GM18873 (cell line): ENCODE results near the gene ANKRD24.
"Not testable (repeated sequence)": the region's sequence is repeated elsewhere in the genome, so short reads cannot be mapped to it uniquely, and the experiment has no call there.

Experiments used
- ATAC-seq: cut with Tn5 transposase; IDR thresholded peaks from one replicate; pipeline ENCODE4 v1.9.1; 2021; ENCODE audit warnings: mild to moderate bottlenecking, moderate library complexity, moderate number of reproducible peaks; ENCODE audit not compliant: unreplicated experiment, low FRiP score

Gene ANKRD24

DNA sequence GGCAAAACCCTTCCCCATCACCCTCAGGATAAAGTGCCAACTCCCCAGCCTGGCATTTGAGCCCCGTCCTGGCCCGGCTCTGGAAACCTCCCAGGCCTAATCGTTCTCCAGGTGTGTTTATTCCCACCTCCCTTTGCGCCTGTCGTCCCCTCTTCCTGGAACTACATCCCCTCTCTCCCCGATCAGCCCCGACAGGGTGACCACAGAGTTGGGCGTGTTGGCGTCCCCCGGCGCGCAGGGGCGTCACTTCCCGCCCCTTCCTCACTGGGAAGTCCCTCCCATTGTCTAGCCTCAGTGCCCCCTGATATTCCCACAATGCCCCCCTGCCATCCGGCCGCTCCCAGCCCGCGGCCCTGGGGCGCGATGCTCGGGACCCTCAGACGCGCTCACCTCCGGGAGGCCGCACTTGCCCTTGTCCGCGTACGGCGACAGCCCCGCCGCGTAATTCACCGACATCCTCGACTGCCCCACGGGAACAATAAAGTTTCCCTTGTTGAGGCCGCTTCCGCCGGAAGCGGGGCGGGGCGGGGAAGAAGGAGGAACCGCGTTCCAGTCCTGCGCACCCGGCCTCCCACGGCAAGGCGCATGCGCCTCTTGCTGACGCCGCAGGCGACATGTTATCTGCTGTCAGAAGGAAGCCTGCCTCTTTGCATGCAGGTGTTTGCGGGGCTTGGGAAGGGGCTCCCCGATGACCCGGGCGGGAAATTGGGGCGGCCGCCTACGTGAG lies at the start of gene ANKRD24, which contains the start of gene SIRT6:
TSS of gene ANKRD24 (plus strand) at position 606 of the 727 bp plus-strand sequence. CDS start 3,737 bp downstream, outside the sequence.
TSS of gene SIRT6 (minus strand) at position 480 of the 727 bp plus-strand sequence. CDS start at position 456, 24 bp downstream.
- peak; percentile 52 for ATAC-seq

DNA sequence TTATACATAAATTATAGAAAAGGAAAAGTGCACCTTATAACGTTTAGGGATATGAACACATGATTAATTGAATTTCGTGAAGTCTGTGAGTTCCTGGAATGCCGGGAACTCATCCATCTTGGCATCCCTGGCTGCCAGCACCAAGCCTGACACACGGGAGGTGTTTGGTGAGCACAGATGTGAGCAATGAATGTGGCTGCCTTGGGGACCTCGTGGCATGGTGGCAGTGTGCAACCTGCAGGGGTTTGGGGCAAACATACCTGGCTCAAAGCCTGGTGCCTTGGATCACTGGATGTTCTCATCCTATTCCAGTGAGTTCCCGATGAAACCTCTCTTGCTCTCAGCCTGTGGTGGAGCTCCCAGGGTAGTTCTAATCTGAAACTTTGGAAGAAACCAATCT lies 48.1 kb upstream of the ANKRD24 start:
- ATAC-seq, result no peak

DNA sequence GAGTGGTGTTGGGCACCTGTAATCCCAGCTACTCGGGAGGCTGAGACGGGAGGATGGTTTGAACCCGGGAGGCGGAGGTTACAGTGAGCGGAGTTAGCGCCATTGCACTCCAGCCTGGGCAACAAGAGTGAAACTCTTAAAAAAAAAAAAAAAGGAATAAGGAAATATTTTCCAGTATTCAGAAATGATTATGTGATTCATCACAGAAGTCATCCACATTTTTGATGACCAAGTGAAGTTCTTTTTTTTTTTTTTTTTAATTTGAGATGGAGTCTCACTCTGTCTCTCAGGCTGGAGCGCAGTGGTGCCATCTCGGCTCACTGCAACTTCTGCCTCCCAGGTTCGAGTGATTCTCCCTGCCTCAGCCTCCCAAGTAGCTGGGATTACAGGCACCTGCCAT lies 47.1 kb upstream of the ANKRD24 start:
- not testable (repeated sequence) for ATAC-seq

DNA sequence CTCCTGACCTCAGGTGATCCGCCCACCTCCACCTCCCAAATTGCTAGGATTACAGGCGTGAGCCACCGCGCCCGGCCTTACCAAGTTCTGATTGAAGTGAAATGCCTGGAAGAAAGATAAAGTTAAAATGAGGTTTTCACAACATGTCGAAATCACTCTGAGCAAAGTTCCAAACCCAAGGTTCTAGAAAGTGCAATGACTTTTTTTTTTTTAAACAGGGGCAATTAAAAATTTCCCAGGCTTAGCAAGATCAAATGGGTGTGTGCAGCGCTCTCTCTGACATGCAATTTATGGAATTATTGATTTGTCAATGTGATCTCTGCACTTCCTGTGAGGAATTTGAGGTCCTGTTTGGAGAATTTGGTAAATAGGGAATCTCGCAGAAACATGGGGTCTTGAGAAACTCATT lies 45.8 kb upstream of the ANKRD24 start:
- ATAC-seq, result no peak

GRCh38 chr19:4138445-4138844 lies 44.0 kb upstream of the ANKRD24 start:
- no peak for ATAC-seq

- ATAC-seq, result no peak
Observed at GRCh38 chr19:4139614-4140236, 42.8 kb upstream of the ANKRD24 start.

DNA sequence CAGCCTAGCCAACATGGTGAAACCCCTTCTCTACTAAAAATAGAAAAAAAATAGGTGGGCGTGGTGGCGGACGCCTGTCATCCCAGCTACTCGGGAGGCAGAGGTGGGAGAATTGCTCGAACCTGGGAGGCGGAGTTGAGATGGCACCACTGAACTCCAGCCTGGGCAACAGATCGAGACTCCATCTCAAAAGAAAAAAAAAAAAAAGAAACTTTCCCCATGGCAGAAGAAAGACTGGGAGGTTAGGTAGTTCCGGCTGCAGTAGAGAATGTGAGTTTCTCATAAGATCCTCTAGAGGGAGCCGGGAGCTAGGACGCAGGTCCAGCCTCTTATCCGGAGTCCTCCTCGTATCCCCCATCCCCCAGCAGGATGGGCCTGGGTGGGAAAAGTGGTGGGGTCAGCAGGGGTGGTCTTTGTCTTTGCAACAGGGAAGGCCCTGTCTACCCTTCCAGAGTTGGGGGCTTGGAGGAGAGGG lies 42.2 kb upstream of the ANKRD24 start:
- no peak for ATAC-seq

- not testable (repeated sequence) for ATAC-seq
Observed at GRCh38 chr19:4142916-4143315, 39.6 kb upstream of the ANKRD24 start.

- ATAC-seq, result no peak
Observed at GRCh38 chr19:4144666-4145249, 37.7 kb upstream of the ANKRD24 start.

DNA sequence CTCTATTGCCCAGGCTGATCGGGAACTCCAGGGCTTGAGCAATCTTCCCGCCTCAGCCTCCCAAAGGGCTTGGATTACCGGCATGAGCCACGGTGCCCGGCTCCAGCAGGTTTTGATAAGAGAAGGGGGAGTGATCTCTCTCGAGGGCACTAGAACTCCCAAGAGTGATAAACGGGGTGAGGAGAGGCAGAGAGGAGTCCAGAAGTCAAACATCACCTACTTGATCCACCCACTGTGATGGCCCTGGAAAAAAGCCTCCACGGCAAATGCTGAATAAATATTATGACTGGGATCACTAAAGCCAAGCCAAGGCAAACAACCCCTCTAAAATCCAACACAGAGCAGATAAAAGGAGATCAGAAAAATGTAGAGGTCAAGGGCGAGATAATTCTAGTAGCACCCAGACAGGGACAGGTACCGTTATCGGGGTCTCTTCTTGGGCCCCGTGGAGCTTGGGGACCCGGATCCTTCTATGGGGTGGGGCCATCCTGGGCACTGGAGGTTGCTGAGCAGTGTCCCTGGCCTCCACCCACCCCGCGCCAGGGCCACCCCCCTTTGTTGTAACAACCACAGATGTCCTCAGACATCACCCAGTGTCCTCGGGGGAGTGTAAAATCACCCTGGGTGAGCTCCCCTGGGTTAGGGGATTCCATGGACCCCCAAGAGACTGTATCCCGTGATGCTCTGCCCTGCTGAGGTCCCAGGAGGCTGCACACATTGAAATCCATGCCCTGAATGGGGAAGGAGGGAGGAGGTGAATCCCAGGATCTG lies 32.8 kb upstream of the ANKRD24 start:
- ATAC-seq, result no peak

GRCh38 chr19:4151623-4152022 lies 30.9 kb upstream of the ANKRD24 start:
- no peak for ATAC-seq

GRCh38 chr19:4152241-4152998 lies 30.1 kb upstream of the ANKRD24 start:
- ATAC-seq, result no peak

DNA sequence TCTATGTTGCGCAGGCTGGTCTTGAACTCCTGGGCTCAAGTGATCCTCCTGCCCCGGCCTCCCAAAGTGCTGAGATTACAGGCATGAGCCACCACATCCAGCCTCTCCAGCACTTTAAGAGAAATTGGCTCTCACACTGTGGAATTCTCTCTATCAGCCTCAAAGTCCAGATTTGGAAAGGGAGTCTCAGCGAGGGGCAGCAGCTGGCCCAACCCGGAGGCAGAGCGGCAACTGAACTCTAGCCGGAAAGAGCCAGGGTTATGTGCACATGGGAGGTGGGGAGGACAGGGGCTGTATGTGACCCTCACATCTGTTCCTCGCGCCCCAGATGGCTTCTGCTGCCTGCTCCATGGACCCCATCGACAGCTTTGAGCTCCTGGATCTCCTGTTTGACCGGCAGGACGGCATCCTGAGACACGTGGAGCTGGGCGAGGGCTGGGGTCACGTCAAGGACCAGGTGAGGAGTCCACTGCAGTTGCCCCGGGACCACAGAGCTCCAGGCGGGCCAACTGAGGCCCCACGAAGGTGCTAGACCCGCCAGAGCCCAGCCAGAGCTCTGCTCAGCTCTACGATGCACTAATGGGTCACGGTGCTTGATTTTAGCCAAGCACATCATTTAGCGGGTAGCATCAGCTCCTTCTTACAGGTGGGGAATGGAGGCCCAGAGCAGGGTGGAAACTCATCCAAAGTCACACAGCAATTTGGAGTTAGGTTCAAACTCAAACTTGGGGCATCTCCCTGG lies 27.7 kb upstream of the ANKRD24 start:
- ATAC-seq, result no peak

DNA sequence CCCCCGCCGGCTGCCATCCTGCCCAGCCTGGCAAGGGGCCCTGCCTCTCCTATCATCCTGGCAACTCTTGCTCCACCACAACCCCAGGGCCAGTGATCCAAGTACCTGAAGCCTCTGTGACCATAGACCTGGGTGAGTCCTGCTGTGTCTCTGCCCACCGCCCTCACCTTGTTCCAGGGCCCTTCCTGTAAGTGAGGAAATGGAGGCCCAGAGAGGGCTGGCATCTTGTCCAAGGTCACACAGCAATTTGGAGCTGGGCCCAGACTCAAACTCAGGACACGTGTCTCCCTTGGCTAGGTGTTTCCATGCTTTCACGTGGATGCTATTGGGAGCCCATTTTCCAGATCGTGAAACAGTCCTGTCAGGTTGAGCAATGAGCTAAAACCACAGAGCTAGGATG lies 25.3 kb upstream of the ANKRD24 start:
- no peak for ATAC-seq

DNA sequence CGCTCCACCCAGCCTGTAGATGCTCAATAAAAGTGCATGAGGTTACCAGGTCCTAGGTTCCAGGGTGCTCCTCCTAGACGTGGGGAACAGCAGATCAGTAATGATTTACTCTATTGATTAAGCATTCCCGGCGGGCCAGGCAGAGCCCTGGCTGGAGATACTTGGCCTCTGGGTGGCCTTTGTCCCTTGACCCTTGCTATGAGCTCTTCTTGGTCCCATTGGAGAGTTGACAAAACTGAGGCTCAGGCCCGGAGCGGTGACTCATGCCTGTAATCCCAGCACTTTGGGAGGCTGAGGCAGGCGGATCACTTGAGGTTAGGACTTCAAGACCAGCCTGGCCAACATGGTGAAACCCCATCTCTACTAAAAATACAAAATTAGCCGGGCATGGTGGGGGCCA lies 24.5 kb upstream of the ANKRD24 start:
- ATAC-seq, result not testable (repeated sequence)

DNA sequence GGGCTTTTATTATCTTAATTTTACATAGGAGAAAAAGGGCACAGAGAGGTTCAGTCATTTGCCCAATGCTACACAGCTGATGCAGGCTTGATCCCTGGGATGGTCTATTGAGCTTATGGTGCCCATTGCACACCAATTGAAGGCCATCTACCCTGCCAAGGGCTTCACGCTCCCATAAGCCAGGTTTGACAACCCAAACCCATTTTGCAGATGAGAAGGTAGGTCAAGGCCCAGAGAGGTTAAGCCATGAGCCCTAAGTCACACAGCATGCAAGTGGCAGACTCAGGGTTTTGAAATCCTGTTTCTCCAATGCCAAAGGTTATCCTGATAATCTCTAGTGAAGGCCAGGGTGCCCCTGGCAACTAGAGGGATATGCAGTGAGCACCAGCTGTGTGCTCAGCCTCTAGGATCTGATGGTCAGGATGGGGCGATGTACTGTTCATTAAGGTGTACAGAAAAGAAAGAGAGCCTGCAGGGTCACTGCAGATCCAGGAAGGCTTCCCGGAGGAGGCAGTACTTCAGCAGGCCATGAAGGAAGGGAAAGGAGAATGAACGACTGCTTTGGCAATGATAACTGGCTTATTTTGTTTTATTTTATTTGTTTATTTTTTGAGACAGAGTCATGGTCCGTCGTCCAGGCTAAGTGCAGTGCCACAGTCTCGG lies 20.9 kb upstream of the ANKRD24 start:
- no peak for ATAC-seq

- ATAC-seq, result no peak
Observed at GRCh38 chr19:4164262-4164661, 18.2 kb upstream of the ANKRD24 start.

- no peak for ATAC-seq
Observed at GRCh38 chr19:4171676-4172075, 10.8 kb upstream of the ANKRD24 start.
